GM10248 (cell line): ENCODE results near the gene PTOV1.

Source experiments
- CTCF ChIA-PET: fragments of 300-600 bp; sonication (Branson Sonifier 250); formaldehyde crosslinking; extraction: SDS; loops from one replicate; lab custom pipeline; 2021; ENCODE audit warnings: antibody characterized with exemption; lab: Yijun Ruan, JAX
- POLR2A ChIA-PET: fragments of 350-650 bp; sonication (Branson Sonifier 250); formaldehyde crosslinking; extraction: SDS; loops from one replicate; lab custom pipeline; 2020; ENCODE audit warnings: antibody characterized with exemption; lab: Yijun Ruan, JAX
- DNase-seq: peaks from one replicate; pipeline ENCODE4 v3.0.0; 2012; ENCODE audit errors: extremely low spot score
- CTCF ChIP-seq: IDR thresholded peaks from 2 replicates; pipeline ENCODE4 v1.5.1; 2012; ENCODE audit warnings: mild to moderate bottlenecking, low read depth; ENCODE audit errors: extremely low read depth, missing control alignments, control extremely low read depth

PTOV1 gene

GRCh38 chr19:49896863-49897621 lies 46.1 kb downstream of the PTOV1 start, which contains the start of gene IL4I1:
Gene IL4I1 (minus strand): TSS chr19:49896887. CDS start chr19:49896160, 727 bp downstream.
- POLR2A ChIA-PET: interaction anchor here (1.0 kb wide), 1 partner anchor 33 kb away, joined by 4 read pairs; the partner anchor contains the start of gene NUP62
- peak; percentile 81 for DNase-seq
- CTCF ChIA-PET: interaction anchor here (1.0 to 1.4 kb wide), 4 partner anchors 9 to 22 kb away, joined by 3 to 4 read pairs (median 4); no protein-coding TSS in a partner anchor
- TF ChIP-seq CTCF: no peak

- DNase-seq: no peak
- ChIA-PET POLR2A (no interaction called here), CTCF (interaction anchor here (1.1 to 1.3 kb wide), 2 partner anchors 9 to 11 kb away, joined by 3 to 4 read pairs; no protein-coding TSS in a partner anchor)
- no peak for TF ChIP-seq CTCF
These were observed 53.2 kb downstream of the PTOV1 start for GRCh38 chr19:49904136-49904535.

- no peak for DNase-seq
- ChIA-PET CTCF (interaction anchor here (0.7 to 1.7 kb wide), 5 partner anchors 9 to 21 kb away, joined by 3 to 7 read pairs (median 3); no protein-coding TSS in a partner anchor), POLR2A (interaction anchor here (0.9 to 1.0 kb wide), 2 partner anchors 11 to 23 kb away, joined by 3 to 11 read pairs; no protein-coding TSS in a partner anchor)
- no peak for TF ChIP-seq CTCF
These were observed 56.1 kb downstream of the PTOV1 start for GRCh38 chr19:49906879-49907564.

- no peak for TF ChIP-seq CTCF
- POLR2A ChIA-PET: interaction anchor here (1.0 kb wide), 1 partner anchor 10 kb away, joined by 11 read pairs; no protein-coding TSS in a partner anchor
- CTCF ChIA-PET: interaction anchor here (0.7 to 1.7 kb wide), 5 partner anchors 8 to 20 kb away, joined by 3 to 7 read pairs (median 3); partner anchors contain the start of gene IL4I1
- no peak for DNase-seq
These were observed 56.9 kb downstream of the PTOV1 start for GRCh38 chr19:49907745-49908446.

GRCh38 chr19:49908480-49909420 lies 57.8 kb downstream of the PTOV1 start:
- TF ChIP-seq CTCF: no peak
- DNase-seq: no peak
- ChIA-PET POLR2A (interaction anchor here (1.1 kb wide), 1 partner anchor 14 kb away, joined by 4 read pairs; no protein-coding TSS in a partner anchor), CTCF (interaction anchor here (1.5 to 3.3 kb wide), 2 partner anchors 12 to 29 kb away, joined by 3 to 10 read pairs; partner anchors contain the start of gene IL4I1)
